ENCODE data around the gene CHTOP. TPM values are rescaled to one million over a fixed set of nuclear protein-coding genes. Genes with fewer than 3 reads are reported as not detected.

CHTOP gene
- total RNA-seq, 2 experiments from 2014 or later: 70.9 to 107 TPM

GRCh38 chr1:153606194-153606593, 27.7 kb upstream of the CHTOP start:
- Histone ChIP-seq H3K4me1 (ENCODE audit: insufficient read depth, low read length, poor library complexity, severe bottlenecking) (no peaks in the 10 kb centered on the region), H3K79me2 (ENCODE audit: insufficient read depth, low read depth, low read length) (no peaks in the 10 kb centered on the region), H3K9me2 (ENCODE audit: insufficient read depth, low read length) (no peaks in the 10 kb centered on the region), H3K4me2 (ENCODE audit: low read length) (no peak overlapping the region), H3K9me3 (ENCODE audit: low read length) (no peaks in the 10 kb centered on the region), H2AFZ (ENCODE audit: low read length) (no peak overlapping the region), H3K4me3 (ENCODE audit: low read depth, low read length, poor library complexity, severe bottlenecking) (no peak overlapping the region), H3K27ac (ENCODE audit: low read depth, low read length, poor library complexity, severe bottlenecking) (no peak overlapping the region), H4K20me1 (ENCODE audit: insufficient read depth, low read length) (no peaks in the 10 kb centered on the region), H3K36me3 (ENCODE audit: insufficient read depth, low read length) (no peaks in the 10 kb centered on the region)
- BruUV-seq (replicated peaks): no TSS peak
- no peak for TF ChIP-seq CTCF (conservative IDR thresholded peaks at IDR 0.05; ENCODE audit: low read length)
- no peak for TF ChIP-seq EZH2phosphoT487 (IDR thresholded peaks at IDR 0.05; ENCODE audit: borderline replicate concordance, low read depth, low read length)
- intact Hi-C loops (cut with micrococcal nuclease; ENCODE audit: unreplicated experiment): no loop called here
- no peak for DNase-seq (ENCODE audit: low spot score)
- ChIA-PET POLR2A (interaction anchor here (0.8 to 1.0 kb wide), 2 partner anchors 19 to 27 kb away, joined by 5 read pairs; no protein-coding TSS in a partner anchor), CTCF (ENCODE audit: unreplicated experiment) (no interaction called here)

- H3K79me2 ChIP-seq (ENCODE audit: insufficient read depth, low read depth, low read length): no peaks in the 10 kb centered on the region
- H3K27ac ChIP-seq (ENCODE audit: low read depth, low read length, poor library complexity, severe bottlenecking): no peak overlapping the region
- no peak overlapping the region for H3K4me3 ChIP-seq (ENCODE audit: low read depth, low read length, poor library complexity, severe bottlenecking)
- H3K36me3 ChIP-seq (ENCODE audit: insufficient read depth, low read length): no peaks in the 10 kb centered on the region
- no peak for DNase-seq (ENCODE audit: low spot score)
- no peak overlapping the region for H3K4me2 ChIP-seq (ENCODE audit: low read length)
- no peaks in the 10 kb centered on the region for H3K9me2 ChIP-seq (ENCODE audit: insufficient read depth, low read length)
- intact Hi-C loops (cut with micrococcal nuclease; ENCODE audit: unreplicated experiment): no loop called here
- CTCF ChIA-PET (ENCODE audit: unreplicated experiment): no interaction called here
- no peaks in the 10 kb centered on the region for H3K9me3 ChIP-seq (ENCODE audit: low read length)
- no peak overlapping the region for H2AFZ ChIP-seq (ENCODE audit: low read length)
- no peaks in the 10 kb centered on the region for H4K20me1 ChIP-seq (ENCODE audit: insufficient read depth, low read length)
- POLR2A ChIA-PET: no interaction called here
- no peaks in the 10 kb centered on the region for H3K4me1 ChIP-seq (ENCODE audit: insufficient read depth, low read length, poor library complexity, severe bottlenecking)
- BruUV-seq (replicated peaks): no TSS peak
- TF ChIP-seq EZH2phosphoT487 (IDR thresholded peaks at IDR 0.05; ENCODE audit: borderline replicate concordance, low read depth, low read length) (no peak), CTCF (conservative IDR thresholded peaks at IDR 0.05; ENCODE audit: low read length) (no peak)
These were observed 26.5 kb upstream of the CHTOP start for GRCh38 chr1:153607381-153607780.

- ChIA-PET CTCF (ENCODE audit: unreplicated experiment) (no interaction called here), POLR2A (no interaction called here)
- no peaks in the 10 kb centered on the region for H3K4me1 ChIP-seq (ENCODE audit: insufficient read depth, low read length, poor library complexity, severe bottlenecking)
- no peaks in the 10 kb centered on the region for H3K36me3 ChIP-seq (ENCODE audit: insufficient read depth, low read length)
- no peak for DNase-seq (ENCODE audit: low spot score)
- no peak overlapping the region for H3K4me2 ChIP-seq (ENCODE audit: low read length)
- H3K9me2 ChIP-seq (ENCODE audit: insufficient read depth, low read length): no peaks in the 10 kb centered on the region
- no peaks in the 10 kb centered on the region for H3K9me3 ChIP-seq (ENCODE audit: low read length)
- H2AFZ ChIP-seq (ENCODE audit: low read length): no peak overlapping the region
- H3K4me3 ChIP-seq (ENCODE audit: low read depth, low read length, poor library complexity, severe bottlenecking): no peak overlapping the region
- H3K27ac ChIP-seq (ENCODE audit: low read depth, low read length, poor library complexity, severe bottlenecking): no peak overlapping the region
- TF ChIP-seq CTCF (conservative IDR thresholded peaks at IDR 0.05; ENCODE audit: low read length): no peak
- TF ChIP-seq EZH2phosphoT487 (IDR thresholded peaks at IDR 0.05; ENCODE audit: borderline replicate concordance, low read depth, low read length): no peak
- no TSS peak for BruUV-seq (replicated peaks)
- intact Hi-C loops (cut with micrococcal nuclease; ENCODE audit: unreplicated experiment): no loop called here
- H4K20me1 ChIP-seq (ENCODE audit: insufficient read depth, low read length): no peaks in the 10 kb centered on the region
- no peaks in the 10 kb centered on the region for H3K79me2 ChIP-seq (ENCODE audit: insufficient read depth, low read depth, low read length)
These were observed 25.7 kb upstream of the CHTOP start for GRCh38 chr1:153608089-153608682.

Data from OCI-LY7 (cell line).